Right renal pelvis (tissue), 4 donors: Measurements from ENCODE around the gene WNK2. TPM values are rescaled to one million over a fixed set of nuclear protein-coding genes. Genes with fewer than 3 reads are reported as not detected.

Experiments
- DNase-seq, 4 donors: peaks; one replicate each; pipeline ENCODE4 v3.0.0-alpha.2; 2013; ENCODE audit warnings: low read depth in 4 of 4, low spot score in 3 of 4, missing footprints in 1 of 4
- polyA plus RNA-seq, 4 donors: library from polyadenylated mRNA; unstranded; fragments of 120-200 nt; gene quantifications; one replicate each; pipeline ENCODE4 v1.2.1, GENCODE V29; 2013; ENCODE audit not compliant: insufficient read length in 4 of 4

Gene WNK2
- polyA plus RNA-seq, 4 donors = 13.2 to 23.8 (median 19.6) TPM

- no peak for DNase-seq
These were observed 27.2 kb downstream of the WNK2 start for GRCh38 chr9:93210974-93211653.

GRCh38 chr9:93211654-93212001 lies 27.7 kb downstream of the WNK2 start:
- DNase-seq = no peak

- DNase-seq = no peak
These were observed 28.5 kb downstream of the WNK2 start for GRCh38 chr9:93212409-93212808.

- DNase-seq = no peak
These were observed 32.1 kb downstream of the WNK2 start for GRCh38 chr9:93216073-93216365.

- no peak for DNase-seq
These were observed 33.8 kb downstream of the WNK2 start for GRCh38 chr9:93217706-93218105.

GRCh38 chr9:93218161-93218560 lies 34.2 kb downstream of the WNK2 start:
- no peak for DNase-seq

GRCh38 chr9:93218671-93219420 lies 34.9 kb downstream of the WNK2 start:
- no peak for DNase-seq

- DNase-seq = no peak
These were observed 35.8 kb downstream of the WNK2 start for GRCh38 chr9:93219692-93220091.

- DNase-seq = no peak
These were observed 36.7 kb downstream of the WNK2 start for GRCh38 chr9:93220627-93221026.

- no peak for DNase-seq
These were observed 37.1 kb downstream of the WNK2 start for GRCh38 chr9:93221044-93221443.

- no peak for DNase-seq
These were observed 38.9 kb downstream of the WNK2 start for GRCh38 chr9:93222890-93223259.

GRCh38 chr9:93223260-93224180 lies 39.6 kb downstream of the WNK2 start:
- DNase-seq = no peak

- DNase-seq = no peak
These were observed 40.7 kb downstream of the WNK2 start for GRCh38 chr9:93224591-93224990.

GRCh38 chr9:93225417-93225816 lies 41.5 kb downstream of the WNK2 start:
- no peak for DNase-seq

- no peak for DNase-seq
These were observed 42.0 kb downstream of the WNK2 start for GRCh38 chr9:93225892-93226291.

GRCh38 chr9:93226819-93227218 lies 42.9 kb downstream of the WNK2 start:
- no peak for DNase-seq

- no peak for DNase-seq
These were observed 44.1 kb downstream of the WNK2 start for GRCh38 chr9:93228030-93228429.

GRCh38 chr9:93228453-93228852 lies 44.5 kb downstream of the WNK2 start:
- no peak for DNase-seq

GRCh38 chr9:93229636-93230035 lies 45.7 kb downstream of the WNK2 start:
- DNase-seq = no peak

GRCh38 chr9:93230185-93230584 lies 46.2 kb downstream of the WNK2 start:
- DNase-seq = no peak

GRCh38 chr9:93230601-93231000 lies 46.7 kb downstream of the WNK2 start:
- DNase-seq = no peak
